GM18951 (cell line): Measurements from ENCODE around the gene GLUL.

Experiments
- POLR2A ChIP-seq: IDR thresholded peaks from 4 replicates; pipeline ENCODE4 v1.6.1; 2011; ENCODE audit warnings: mild to moderate bottlenecking; ENCODE audit not compliant: insufficient read length, insufficient read depth; ENCODE audit errors: extremely low read depth
- in situ Hi-C: fragments of 300-500 bp; cut with MboI; formaldehyde crosslinking; loops from one replicate; pipeline ENCODE4 v1.12.0; 2022; ENCODE audit warnings: low sequenced_read_pairs, mixed read lengths, inconsistent platforms; ENCODE audit not compliant: unreplicated experiment

The GLUL gene

GRCh38 chr1:182368903-182369302 lies 22.7 kb downstream of the GLUL start:
- in situ Hi-C loops: no loop called here
- no peak for TF ChIP-seq POLR2A

DNA sequence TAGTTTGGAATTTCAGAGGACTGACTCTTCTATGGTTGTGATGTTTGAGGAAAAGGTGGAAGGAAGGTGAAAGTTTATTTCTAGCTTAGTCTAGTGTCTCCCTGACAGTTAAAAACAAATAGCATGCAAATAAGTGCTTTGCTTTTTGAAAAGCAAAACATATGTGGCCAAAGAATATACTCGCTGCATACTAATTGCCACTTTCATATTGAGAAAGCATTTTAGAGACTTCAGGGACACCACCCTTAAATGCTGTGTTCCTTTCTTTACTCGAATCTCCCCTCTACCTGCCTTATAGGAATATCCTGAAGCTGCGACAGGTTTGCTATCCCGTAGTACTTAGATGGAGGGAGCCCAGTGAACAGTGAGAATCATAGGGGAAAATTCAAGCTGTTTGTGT lies 23.2 kb downstream of the GLUL start:
- in situ Hi-C loops: no loop called here
- no peak for TF ChIP-seq POLR2A

- in situ Hi-C loops: no loop called here
Observed at GRCh38 chr1:182367926-182368325, 23.7 kb downstream of the GLUL start.

DNA sequence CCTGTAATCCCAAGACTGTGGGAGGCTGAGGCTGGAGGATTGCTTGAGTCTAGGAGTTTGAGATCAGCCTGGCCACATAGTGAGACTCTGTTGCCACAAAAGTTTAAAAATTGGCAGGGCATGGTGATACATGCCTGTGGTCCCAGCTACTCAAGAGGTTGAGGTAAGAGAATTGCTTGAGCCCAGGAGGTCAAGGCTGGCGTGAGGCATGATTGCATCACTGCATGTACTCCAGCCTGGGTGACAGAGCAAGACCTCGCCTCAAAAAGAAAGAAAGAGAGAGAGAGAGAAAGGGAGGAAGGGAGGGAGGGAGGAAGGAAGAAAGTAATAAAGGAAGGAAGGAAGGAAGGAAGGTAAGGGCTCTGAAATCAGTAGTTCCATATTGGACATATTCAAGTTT lies 25.0 kb downstream of the GLUL start:
- in situ Hi-C loops: no loop called here
- no peak for TF ChIP-seq POLR2A

More at GRCh38 chr1:182367926-182368325, 23.7 kb downstream of the GLUL start:
- TF ChIP-seq POLR2A: no peak

DNA sequence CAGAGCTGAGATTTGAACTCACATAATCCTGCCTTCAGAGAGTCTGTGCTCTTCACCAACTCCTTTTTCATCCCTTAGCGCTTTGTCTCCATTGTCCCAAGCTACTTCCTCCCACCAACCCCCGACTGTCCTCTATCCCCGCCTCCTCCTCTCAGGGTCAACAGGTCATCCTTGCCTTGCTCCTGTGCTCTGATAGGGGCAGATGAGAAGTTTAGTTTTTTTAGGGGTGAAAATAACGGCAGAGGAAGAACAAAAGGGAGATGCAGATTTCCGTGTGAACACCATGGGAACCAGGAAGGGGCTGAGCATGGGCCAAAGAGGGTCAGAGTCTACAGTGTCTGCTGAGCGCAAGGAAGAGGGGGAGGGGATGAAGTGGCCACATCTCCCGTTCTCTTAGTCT lies 31.9 kb downstream of the GLUL start:
- in situ Hi-C loops: no loop called here

DNA sequence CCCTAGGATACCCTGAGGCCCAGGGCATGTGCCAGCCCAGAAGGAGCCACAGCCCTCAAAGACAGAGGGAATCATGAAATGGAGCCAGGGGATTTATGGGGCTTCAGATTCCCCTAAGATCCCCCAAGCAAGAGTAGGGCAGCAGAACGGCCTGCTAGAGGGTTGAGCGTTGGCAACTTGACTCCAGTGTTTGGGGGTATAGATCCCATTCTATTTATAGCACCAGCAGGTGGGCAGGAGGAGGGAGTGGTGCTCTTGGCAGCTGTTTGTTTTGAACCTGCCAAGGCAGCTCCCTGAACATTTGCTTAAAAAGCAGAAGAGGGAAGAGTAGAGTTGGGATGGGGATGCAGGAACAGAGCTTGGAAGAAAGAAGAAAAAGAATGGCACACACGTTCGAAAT lies 33.7 kb downstream of the GLUL start:
- no peak for TF ChIP-seq POLR2A
- in situ Hi-C loops: no loop called here

More for the DNA sequence above, 31.9 kb downstream of the GLUL start:
- no peak for TF ChIP-seq POLR2A

- no peak for TF ChIP-seq POLR2A
- in situ Hi-C loops: no loop called here
Observed at GRCh38 chr1:182357171-182357570, 34.4 kb downstream of the GLUL start.

DNA sequence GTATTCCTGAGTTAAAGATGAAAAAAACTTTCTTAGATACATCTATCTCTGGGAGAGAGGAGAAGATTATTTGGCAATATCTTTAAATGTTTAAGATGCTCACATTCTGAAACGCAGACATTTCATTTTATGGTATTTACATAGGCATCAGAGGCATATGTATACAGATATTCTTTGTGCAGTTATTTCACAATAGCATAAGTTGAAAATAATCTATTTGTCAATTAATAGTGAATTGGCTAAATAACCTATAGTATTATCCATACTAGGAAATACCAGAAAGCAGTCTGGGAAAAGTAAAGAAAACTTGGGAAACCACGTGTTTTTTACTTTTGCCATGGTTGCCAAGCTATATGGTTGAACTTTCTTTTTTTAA lies 35.9 kb downstream of the GLUL start:
- TF ChIP-seq POLR2A: no peak
- in situ Hi-C loops: no loop called here

GRCh38 chr1:182351790-182352364 lies 39.7 kb downstream of the GLUL start:
- in situ Hi-C loops: no loop called here
- no peak for TF ChIP-seq POLR2A

GRCh38 chr1:182350839-182351238 lies 40.8 kb downstream of the GLUL start:
- TF ChIP-seq POLR2A: no peak

DNA sequence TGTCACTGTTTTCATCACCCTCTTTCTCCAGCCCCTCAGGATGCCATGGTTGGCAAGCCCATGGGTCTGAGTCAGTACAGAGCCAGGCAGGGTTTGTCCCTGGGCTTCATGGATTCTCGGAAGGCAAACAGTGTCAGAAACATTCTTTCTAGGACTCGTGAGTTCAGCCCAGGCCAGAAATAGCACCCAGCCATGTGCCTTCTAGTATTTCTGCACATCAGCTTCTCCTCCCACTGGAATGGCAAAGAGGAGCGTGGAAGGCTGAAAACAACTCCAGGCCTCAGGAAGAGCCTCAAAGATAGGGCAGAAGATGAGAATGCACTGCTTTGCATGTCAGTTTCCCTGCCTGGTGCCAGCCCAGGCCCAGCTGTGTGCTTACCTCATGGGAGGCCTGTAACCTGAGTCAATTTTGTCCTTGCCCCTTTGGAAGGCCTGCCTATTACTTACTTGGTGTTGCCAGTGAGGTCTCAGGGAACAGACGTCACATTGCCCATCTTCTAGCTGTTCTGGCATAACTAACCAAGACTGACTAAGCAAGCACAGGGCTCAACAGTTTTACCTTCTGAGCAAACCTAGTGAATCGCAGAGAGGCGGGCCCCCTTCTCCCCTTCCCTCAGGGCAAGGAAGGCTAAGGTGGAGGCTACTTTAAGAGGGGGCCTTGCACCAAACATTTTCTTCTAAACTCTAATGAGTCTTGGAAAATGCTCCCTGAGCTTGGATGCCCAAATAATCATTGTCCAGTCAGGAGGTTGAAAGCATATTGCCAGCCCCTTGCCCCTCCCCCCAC lies 42.4 kb downstream of the GLUL start:
- in situ Hi-C loops: no loop called here

More at GRCh38 chr1:182350839-182351238, 40.8 kb downstream of the GLUL start:
- in situ Hi-C loops: no loop called here

GRCh38 chr1:182347019-182347418 lies 44.6 kb downstream of the GLUL start:
- in situ Hi-C loops: no loop called here
- no peak for TF ChIP-seq POLR2A

More for the DNA sequence above, 42.4 kb downstream of the GLUL start:
- TF ChIP-seq POLR2A: no peak

DNA sequence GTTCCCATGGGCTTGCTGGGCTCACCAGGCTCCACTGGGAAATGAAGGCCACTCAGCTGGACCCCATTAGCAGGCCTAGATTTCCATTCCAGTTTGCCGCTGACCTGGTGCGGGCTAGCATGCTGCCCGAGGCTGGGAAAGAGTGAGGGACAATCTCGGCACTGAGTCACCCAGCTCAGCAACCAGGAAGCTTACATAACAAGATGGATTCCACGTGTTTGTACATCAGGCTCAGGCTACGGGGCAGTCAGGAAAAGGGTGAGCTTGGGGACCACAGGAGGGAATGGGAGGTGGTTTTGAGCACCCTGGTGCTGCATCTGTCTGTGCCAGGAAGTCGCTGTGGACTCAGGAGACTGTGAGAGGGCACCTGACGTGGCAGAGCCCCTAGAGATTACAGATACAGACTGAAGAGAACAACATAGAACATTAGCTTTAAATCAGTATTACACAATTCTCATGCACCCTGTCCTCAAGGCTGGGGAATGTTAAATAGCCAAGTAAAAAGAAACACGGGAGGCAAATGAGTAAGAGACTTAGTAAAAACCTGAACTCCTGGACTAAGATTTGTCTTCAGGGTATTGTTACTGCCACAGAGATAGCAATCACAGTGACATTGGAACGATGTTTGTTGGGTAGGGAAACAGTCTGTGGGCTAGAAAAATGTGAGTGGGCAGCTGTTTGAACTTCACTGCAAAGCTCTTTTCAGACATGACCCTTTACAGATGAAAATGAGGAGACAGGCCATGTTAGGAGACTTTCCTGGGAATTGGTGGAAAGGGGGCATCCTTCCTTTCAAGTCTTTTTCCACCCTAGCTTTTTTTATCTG lies 51.1 kb downstream of the GLUL start:
- in situ Hi-C loops: no loop called here
- no peak for TF ChIP-seq POLR2A

DNA sequence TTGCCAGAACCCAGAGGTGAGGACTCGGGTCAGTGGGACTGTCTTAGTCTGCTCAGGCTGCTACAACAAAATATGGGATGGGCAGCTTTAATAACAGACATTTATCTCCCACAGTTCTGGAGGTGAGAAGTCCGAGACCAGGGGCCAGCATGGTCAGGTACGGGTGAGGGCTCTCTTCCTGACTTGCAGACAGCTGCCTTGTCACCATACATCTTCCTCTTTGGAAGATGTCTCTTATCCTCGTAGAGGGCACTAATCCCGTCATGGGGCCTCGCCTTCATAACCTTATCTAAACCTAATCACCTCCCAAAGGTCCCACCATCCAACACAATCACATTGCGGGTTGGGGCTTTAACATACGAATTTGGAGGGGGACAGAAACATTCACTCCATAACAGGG lies 51.9 kb downstream of the GLUL start:
- in situ Hi-C loops: no loop called here
- no peak for TF ChIP-seq POLR2A

GRCh38 chr1:182338806-182339370 lies 52.7 kb downstream of the GLUL start:
- in situ Hi-C loops: no loop called here

More at GRCh38 chr1:182338806-182339370, 52.7 kb downstream of the GLUL start:
- TF ChIP-seq POLR2A: no peak
